H1 (cell line): ENCODE data around the gene TGFB1I1. TPM values are rescaled to one million over a fixed set of nuclear protein-coding genes. Genes with fewer than 3 reads are reported as not detected.

Experiments
- BRCA1 ChIP-seq: IDR thresholded peaks from 2 replicates; pipeline ENCODE4 v1.6.1; 2012; ENCODE audit warnings: low read depth, low read length, improper control_type of control experiment
- CEBPB ChIP-seq: IDR thresholded peaks from 2 replicates; pipeline ENCODE4 v1.6.1; 2012; ENCODE audit warnings: low read depth, low read length
- HDAC2 ChIP-seq, 2 experiments: fragments of 300-600 bp in 1 of 2; sonication (generic) in 1 of 2; IDR thresholded peaks; 2 replicates each; pipeline ENCODE4 v1.6.1; 2011 to 2012; ENCODE audit warnings: low read depth in 2 of 2, low read length in 2 of 2, mild to moderate bottlenecking in 2 of 2, moderate library complexity in 2 of 2, borderline replicate concordance in 1 of 2, inconsistent platforms in 1 of 2
- KDM5A ChIP-seq: fragments of 200-600 bp; IDR thresholded peaks from 2 replicates; pipeline ENCODE4 v1.7.1; 2012; ENCODE audit warnings: mild to moderate bottlenecking, low read length, inconsistent platforms, mixed read lengths
- RBBP5 ChIP-seq: IDR thresholded peaks from 2 replicates; pipeline ENCODE4 v1.7.1; 2012; ENCODE audit warnings: low read depth, mild to moderate bottlenecking, inconsistent platforms, low read length, moderate library complexity, borderline replicate concordance
- SIRT6 ChIP-seq: IDR thresholded peaks from one replicate; pipeline ENCODE4 v1.7.1; 2012; ENCODE audit warnings: low read length, inconsistent platforms
- polyA plus RNA-seq, 7 experiments: library from polyadenylated mRNA; depleted of rRNA in 3 of 7; stranded (reverse) in 5 of 7; unstranded in 2 of 7; fragments of >200 nt in 5 of 7; fragments of 200-250 nt in 2 of 7; gene quantifications; 1 replicate in 5 of 7; 2 replicates in 1 of 7; 4 replicates in 1 of 7; pipeline versions ENCODE4 v1.2.1 to v1.2.3, GENCODE V29; 2011 to 2013; ENCODE audit warnings: missing spikeins in 2 of 7, mixed read lengths in 2 of 7
- total RNA-seq: library from RNA; stranded (reverse); fragmentation: NEBNext Ultra II Directional; extraction: Animal tissue kit (Norgen Biotek cat#: 25700); gene quantifications from 2 replicates; pipeline ENCODE4 v1.2.1, GENCODE V29; 2021

The TGFB1I1 gene
- total and polyA plus RNA-seq, 2 of the 8 experiments (the other 6 are each of a cell fraction or from before 2014, with no cell fraction given) = 5.6 to 5.8 TPM

GRCh38 chr16:31472709-31473203 lies 804 bp downstream of the TGFB1I1 start (continued):
- TF ChIP-seq BRCA1 = no peak
- peak in 1 of 2 experiments; percentile 80; a peak in 1 of 4 replicates for TF ChIP-seq HDAC2 (IDR thresholded peaks at IDR 0.05; ENCODE audit: borderline replicate concordance in 1 of 2, low read depth in 2 of 2, low read length in 2 of 2)
- no peak for TF ChIP-seq RBBP5
- TF ChIP-seq SIRT6 = no peak
- no peak for TF ChIP-seq CEBPB
- no peak for TF ChIP-seq KDM5A
